Measurements from ENCODE around the gene VAV3.

VAV3 gene

GRCh38 chr1:107830526-107830925, 134.5 kb downstream of the VAV3 start:
- DNase-seq, result no peak

GRCh38 chr1:107830075-107830474, 134.9 kb downstream of the VAV3 start:
- no peak for DNase-seq

- DNase-seq, result peak; percentile 39
Measured at GRCh38 chr1:107829036-107829770, 135.8 kb downstream of the VAV3 start.

GRCh38 chr1:107824946-107825345, 140.0 kb downstream of the VAV3 start:
- no peak for DNase-seq

- DNase-seq, result no peak
Measured at GRCh38 chr1:107821340-107821739, 143.6 kb downstream of the VAV3 start.

- DNase-seq, result no peak
Measured at GRCh38 chr1:107820801-107821200, 144.2 kb downstream of the VAV3 start.

- DNase-seq, result no peak
Measured at GRCh38 chr1:107817935-107818334, 147.0 kb downstream of the VAV3 start.

- DNase-seq, result no peak
Measured at GRCh38 chr1:107817206-107817605, 147.8 kb downstream of the VAV3 start.

GRCh38 chr1:107810291-107810951, 154.6 kb downstream of the VAV3 start:
- no peak for DNase-seq

- no peak for DNase-seq
Measured at GRCh38 chr1:107807855-107808254, 157.1 kb downstream of the VAV3 start.

- no peak for DNase-seq
Measured at GRCh38 chr1:107807405-107807804, 157.6 kb downstream of the VAV3 start.

- no peak for DNase-seq
Measured at GRCh38 chr1:107806902-107807301, 158.1 kb downstream of the VAV3 start.

- DNase-seq, result no peak
Measured at GRCh38 chr1:107804741-107805140, 160.2 kb downstream of the VAV3 start.

- DNase-seq, result peak; percentile 12
Measured at GRCh38 chr1:107804134-107804533, 160.8 kb downstream of the VAV3 start.

GRCh38 chr1:107803579-107803978, 161.4 kb downstream of the VAV3 start:
- no peak for DNase-seq

- no peak for DNase-seq
Measured at GRCh38 chr1:107802654-107803053, 162.3 kb downstream of the VAV3 start.

GRCh38 chr1:107795994-107796393, 169.0 kb downstream of the VAV3 start:
- DNase-seq, result no peak

GRCh38 chr1:107795441-107795840, 169.5 kb downstream of the VAV3 start:
- no peak for DNase-seq

- DNase-seq, result no peak
Measured at GRCh38 chr1:107794571-107794970, 170.4 kb downstream of the VAV3 start.

GRCh38 chr1:107793896-107794453, 171.0 kb downstream of the VAV3 start:
- DNase-seq, result no peak

- DNase-seq, result no peak
Measured at GRCh38 chr1:107791348-107791747, 173.6 kb downstream of the VAV3 start.

- DNase-seq, result no peak
Measured at GRCh38 chr1:107789817-107790524, 175.0 kb downstream of the VAV3 start.

All from GDM1 (cell line).